D721Med (cell line): Measurements from ENCODE around the gene DSPP.

Source experiments
- DNase-seq: peaks from one replicate; pipeline ENCODE4 v3.0.0; 2011; ENCODE audit warnings: low spot score; ENCODE audit not compliant: insufficient read length
- FAIRE-seq: peaks from 2 replicates; lab custom pipeline; 2011; peaks lifted over from hg19 to GRCh38; lab: Jason Lieb, UNC
- TF ChIP-seq, protein P1 (sequence below): IDR thresholded peaks from 2 replicates; pipeline ENCODE4 v1.5.1; 2012; ENCODE audit warnings: mild to moderate bottlenecking, control low read depth; ENCODE audit not compliant: insufficient read depth; ENCODE audit errors: missing control alignments

Gene DSPP

DNA sequence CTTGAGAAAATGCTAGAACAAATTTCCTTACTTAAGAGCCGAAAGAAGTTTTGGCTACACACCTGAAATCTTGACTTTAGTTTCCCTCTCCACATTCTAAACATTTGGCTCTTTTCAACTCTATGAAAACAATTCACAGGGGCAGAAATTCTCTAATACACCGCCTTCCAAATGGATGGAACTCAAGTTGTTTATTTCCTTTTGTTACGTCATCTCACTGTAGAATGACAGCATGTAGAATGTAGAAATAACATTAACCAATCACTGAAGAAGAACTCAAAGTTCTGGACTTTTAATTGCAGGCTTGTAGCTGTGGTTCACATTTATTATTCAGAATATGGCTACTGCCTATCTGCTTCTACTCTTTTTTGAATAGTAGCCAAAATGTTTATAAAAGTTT, 43.6 kb downstream of the DSPP start:
- TF ChIP-seq, protein P1, sequence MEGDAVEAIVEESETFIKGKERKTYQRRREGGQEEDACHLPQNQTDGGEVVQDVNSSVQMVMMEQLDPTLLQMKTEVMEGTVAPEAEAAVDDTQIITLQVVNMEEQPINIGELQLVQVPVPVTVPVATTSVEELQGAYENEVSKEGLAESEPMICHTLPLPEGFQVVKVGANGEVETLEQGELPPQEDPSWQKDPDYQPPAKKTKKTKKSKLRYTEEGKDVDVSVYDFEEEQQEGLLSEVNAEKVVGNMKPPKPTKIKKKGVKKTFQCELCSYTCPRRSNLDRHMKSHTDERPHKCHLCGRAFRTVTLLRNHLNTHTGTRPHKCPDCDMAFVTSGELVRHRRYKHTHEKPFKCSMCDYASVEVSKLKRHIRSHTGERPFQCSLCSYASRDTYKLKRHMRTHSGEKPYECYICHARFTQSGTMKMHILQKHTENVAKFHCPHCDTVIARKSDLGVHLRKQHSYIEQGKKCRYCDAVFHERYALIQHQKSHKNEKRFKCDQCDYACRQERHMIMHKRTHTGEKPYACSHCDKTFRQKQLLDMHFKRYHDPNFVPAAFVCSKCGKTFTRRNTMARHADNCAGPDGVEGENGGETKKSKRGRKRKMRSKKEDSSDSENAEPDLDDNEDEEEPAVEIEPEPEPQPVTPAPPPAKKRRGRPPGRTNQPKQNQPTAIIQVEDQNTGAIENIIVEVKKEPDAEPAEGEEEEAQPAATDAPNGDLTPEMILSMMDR, result no peak
- DNase-seq, result no peak
- no peak for FAIRE-seq

DNA sequence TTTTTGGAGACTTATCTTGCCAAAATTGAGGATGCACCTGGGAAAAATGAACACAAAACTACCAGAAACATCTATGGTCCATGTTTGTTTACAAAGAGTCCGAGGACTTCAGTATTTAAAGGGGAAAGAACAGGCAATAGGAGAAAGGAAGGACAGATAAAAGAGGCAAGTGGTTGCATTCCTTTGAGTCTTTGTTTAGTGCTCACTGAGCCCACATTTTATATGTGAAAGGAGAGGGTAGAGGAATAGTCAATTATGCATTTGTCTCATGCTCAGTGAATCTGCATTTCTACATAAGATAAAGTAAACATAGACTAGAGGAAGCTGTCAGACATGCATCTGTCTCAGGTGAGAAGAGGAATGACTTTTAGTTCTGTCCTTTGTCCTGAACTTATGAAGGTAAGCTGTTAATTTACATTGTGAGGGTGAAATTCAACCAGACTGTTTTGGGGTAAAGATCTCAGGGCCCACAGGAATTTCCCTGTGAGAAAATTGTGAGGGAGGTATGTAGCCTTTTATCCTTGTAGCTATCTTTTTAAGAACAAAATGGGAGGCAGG, 46.2 kb downstream of the DSPP start:
- no peak for DNase-seq
- FAIRE-seq, result no peak
- TF ChIP-seq, protein P1, result no peak

DNA sequence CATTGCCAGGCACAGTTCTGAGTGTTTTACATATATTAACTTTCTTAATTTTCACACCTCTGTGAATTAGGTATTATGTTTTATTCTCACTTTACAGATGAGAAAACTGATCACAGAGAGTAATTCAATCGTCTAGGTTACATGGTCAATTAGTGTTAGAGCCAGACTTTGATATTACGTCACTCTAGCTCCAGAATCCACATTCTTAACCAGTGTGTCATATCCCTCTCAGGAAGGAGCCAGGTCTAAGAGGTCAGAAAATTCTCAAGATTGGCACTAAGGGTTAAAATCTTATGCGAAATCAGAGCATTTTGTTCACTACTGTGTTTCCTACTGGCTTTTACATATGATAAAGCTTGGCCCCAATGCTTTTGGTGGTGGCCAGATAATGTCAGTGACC, 49.2 kb downstream of the DSPP start:
- DNase-seq (no peak), FAIRE-seq (no peak)
- TF ChIP-seq, protein P1, result no peak

DNA sequence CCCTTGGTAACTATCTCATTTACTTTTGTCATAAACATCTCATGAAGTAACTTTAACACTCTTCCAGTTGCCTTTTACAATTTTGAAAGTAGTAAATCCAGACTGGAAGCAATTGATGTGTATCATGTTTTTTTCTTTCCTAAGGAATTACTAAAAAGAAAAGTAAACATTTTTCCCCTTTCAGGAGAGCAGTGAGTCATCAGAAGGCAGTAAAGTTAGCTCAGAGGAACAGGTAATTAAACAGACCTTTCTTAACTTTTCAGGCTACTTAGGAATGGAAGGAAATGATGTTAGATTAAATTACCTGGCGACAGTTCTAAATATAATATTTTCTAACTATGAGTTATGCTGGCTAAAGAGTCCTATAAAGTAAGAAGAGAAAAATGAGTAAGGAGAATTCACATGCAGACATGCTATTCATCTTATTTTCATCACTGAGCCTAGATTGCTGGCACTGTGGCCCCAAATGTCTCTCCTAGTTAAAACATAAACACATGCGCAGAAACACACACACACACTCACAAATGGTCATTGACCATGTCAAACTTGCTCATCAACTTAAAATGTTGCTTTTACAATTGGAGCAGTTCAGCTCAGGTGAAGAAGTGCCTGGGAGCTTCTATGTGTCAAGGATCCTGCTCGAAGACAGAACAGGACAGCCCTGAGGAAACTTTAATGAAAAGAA, 51.1 kb downstream of the DSPP start:
- TF ChIP-seq, protein P1, result no peak
- FAIRE-seq (no peak), DNase-seq (no peak)

DNA sequence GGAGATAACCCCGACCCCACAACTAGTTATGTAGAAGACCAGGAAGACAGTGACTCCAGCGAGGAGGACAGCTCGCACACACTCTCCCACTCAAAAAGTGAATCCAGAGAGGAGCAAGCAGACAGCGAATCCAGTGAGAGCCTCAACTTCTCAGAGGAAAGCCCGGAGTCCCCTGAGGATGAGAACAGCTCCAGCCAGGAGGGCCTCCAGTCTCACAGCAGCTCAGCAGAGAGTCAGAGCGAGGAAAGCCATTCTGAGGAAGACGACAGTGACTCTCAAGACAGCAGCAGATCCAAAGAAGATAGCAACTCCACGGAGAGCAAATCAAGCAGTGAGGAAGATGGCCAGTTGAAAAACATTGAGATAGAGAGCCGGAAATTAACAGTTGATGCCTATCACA, 54.5 kb downstream of the DSPP start:
- TF ChIP-seq, protein P1, result no peak
- FAIRE-seq (no peak), DNase-seq (no peak)
